ENCODE measurements around the gene RRAS.

Gene RRAS

DNA sequence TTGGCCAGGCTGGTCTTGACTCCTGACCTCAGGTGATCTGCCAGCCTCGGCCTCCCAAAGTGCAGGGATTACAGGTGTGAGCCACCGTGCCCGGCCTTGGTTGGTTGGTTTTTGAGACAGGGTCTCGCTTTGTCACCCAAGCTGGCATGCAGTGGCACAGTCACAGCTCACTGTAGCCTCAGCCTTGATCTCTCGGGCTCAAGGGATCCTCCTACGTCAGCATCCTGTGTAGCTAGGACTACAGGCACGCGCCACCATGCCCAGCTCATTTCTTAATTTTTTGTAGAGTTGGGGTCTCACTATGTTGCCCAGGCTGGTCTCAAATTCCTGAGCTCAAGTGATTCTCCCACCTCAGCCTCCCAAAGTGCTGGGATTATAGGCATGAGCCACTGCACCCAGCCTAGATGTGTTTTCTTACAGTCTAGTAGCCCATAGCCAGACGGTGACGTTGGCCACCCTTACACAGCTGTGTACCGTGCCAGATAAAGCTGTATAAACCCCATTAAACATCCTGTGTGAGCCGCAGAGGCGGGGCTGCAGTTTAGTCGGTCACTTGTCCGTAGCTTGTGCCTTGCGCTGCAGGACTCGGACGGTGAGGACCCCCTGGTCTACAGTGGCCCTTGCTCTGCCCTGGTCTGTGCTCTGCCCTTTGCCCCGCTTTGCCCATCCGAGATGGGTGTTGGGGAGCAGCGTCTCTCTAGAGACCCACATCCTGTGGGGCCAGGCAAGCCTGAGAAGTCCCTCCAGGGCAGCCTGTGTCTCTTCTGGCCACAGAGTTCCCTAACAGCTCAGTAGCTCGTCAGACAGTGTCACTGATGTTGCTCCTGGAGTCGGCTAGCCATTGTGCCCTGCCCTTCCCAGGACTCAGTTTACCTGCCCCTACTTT is 15.9 kb upstream of the RRAS start:
- Histone ChIP-seq H3K4me1 (ENCODE audit: low read length) (no peaks in the 10 kb centered on the region), H3K36me3 (replicated peaks; ENCODE audit: insufficient read depth, low read length) (no peaks in the 10 kb centered on the region; the same call in 1 of the 2 replicates), H3K9me2 (replicated peaks; ENCODE audit: insufficient read depth, low read length) (no peaks in the 10 kb centered on the region), H3K27me3 (replicated peaks; ENCODE audit: insufficient read depth, low read length) (no peaks in the 10 kb centered on the region), H3K27ac (ENCODE audit: low read length) (no peak overlapping the region), H3K9ac (ENCODE audit: low read length) (no peak overlapping the region), H3K9me3 (replicated peaks; ENCODE audit: insufficient read depth, low read length) (no peaks in the 10 kb centered on the region), H3F3A (ENCODE audit: insufficient read depth, low read length) (no peaks in the 10 kb centered on the region), H3K79me2 (ENCODE audit: low read length) (0 out of 2 replicates have a peak, but pooled peaks cover 3% of the 10 kb centered on the region), H2AFZ (ENCODE audit: low read length) (no peak overlapping the region), H3K4me2 (ENCODE audit: low read depth, low read length) (no peak overlapping the region), H4K20me1 (ENCODE audit: insufficient read depth, low read length) (no peaks in the 10 kb centered on the region), H3K4me3 (ENCODE audit: low read length) (no peak overlapping the region)
- TF ChIP-seq CTCF (IDR thresholded peaks at IDR 0.05; ENCODE audit: low read length) (no peak), EZH2 (optimal IDR thresholded peaks at IDR 0.05; ENCODE audit: low read depth, low read length) (no peak), EZH2phosphoT487 (IDR thresholded peaks at IDR 0.05; ENCODE audit: low read length) (no peak)
- DNase-seq = no peak

GRCh38 chr19:49654581-49654980 is 14.6 kb upstream of the RRAS start:
- Histone ChIP-seq H3K27me3 (replicated peaks; ENCODE audit: insufficient read depth, low read length) (no peaks in the 10 kb centered on the region), H3K27ac (ENCODE audit: low read length) (no peak overlapping the region), H3K79me2 (ENCODE audit: low read length) (peaks cover 14% of the 10 kb centered on the region), H3K9ac (ENCODE audit: low read length) (no peak overlapping the region), H3K36me3 (replicated peaks; ENCODE audit: insufficient read depth, low read length) (no peaks in the 10 kb centered on the region; the same call in 1 of the 2 replicates), H3K4me2 (ENCODE audit: low read depth, low read length) (no peak overlapping the region), H3K9me2 (replicated peaks; ENCODE audit: insufficient read depth, low read length) (no peaks in the 10 kb centered on the region), H3F3A (ENCODE audit: insufficient read depth, low read length) (no peaks in the 10 kb centered on the region), H2AFZ (ENCODE audit: low read length) (no peak overlapping the region), H3K4me3 (ENCODE audit: low read length) (no peak overlapping the region), H4K20me1 (ENCODE audit: insufficient read depth, low read length) (no peaks in the 10 kb centered on the region), H3K4me1 (ENCODE audit: low read length) (no peaks in the 10 kb centered on the region), H3K9me3 (replicated peaks; ENCODE audit: insufficient read depth, low read length) (no peaks in the 10 kb centered on the region)
- DNase-seq = no peak
- TF ChIP-seq EZH2phosphoT487 (IDR thresholded peaks at IDR 0.05; ENCODE audit: low read length) (no peak), CTCF (IDR thresholded peaks at IDR 0.05; ENCODE audit: low read length) (no peak), EZH2 (optimal IDR thresholded peaks at IDR 0.05; ENCODE audit: low read depth, low read length) (no peak)

- H3K9me2 ChIP-seq (replicated peaks; ENCODE audit: insufficient read depth, low read length) = no peaks in the 10 kb centered on the region
- H3K4me3 ChIP-seq (ENCODE audit: low read length) = no peak overlapping the region
- no peaks in the 10 kb centered on the region for H4K20me1 ChIP-seq (ENCODE audit: insufficient read depth, low read length)
- no peaks in the 10 kb centered on the region for H3K9me3 ChIP-seq (replicated peaks; ENCODE audit: insufficient read depth, low read length)
- TF ChIP-seq CTCF (IDR thresholded peaks at IDR 0.05; ENCODE audit: low read length) (no peak), EZH2 (optimal IDR thresholded peaks at IDR 0.05; ENCODE audit: low read depth, low read length) (no peak), EZH2phosphoT487 (IDR thresholded peaks at IDR 0.05; ENCODE audit: low read length) (no peak)
- no peak overlapping the region for H3K27ac ChIP-seq (ENCODE audit: low read length)
- no peak overlapping the region for H3K9ac ChIP-seq (ENCODE audit: low read length)
- H3F3A ChIP-seq (ENCODE audit: insufficient read depth, low read length) = no peaks in the 10 kb centered on the region
- H2AFZ ChIP-seq (ENCODE audit: low read length) = no peak overlapping the region
- no peaks in the 10 kb centered on the region; the same call in 1 of the 2 replicates for H3K36me3 ChIP-seq (replicated peaks; ENCODE audit: insufficient read depth, low read length)
- H3K79me2 ChIP-seq (ENCODE audit: low read length) = peaks cover 20% of the 10 kb centered on the region
- DNase-seq = no peak
- H3K27me3 ChIP-seq (replicated peaks; ENCODE audit: insufficient read depth, low read length) = no peaks in the 10 kb centered on the region
- no peak overlapping the region for H3K4me2 ChIP-seq (ENCODE audit: low read depth, low read length)
- H3K4me1 ChIP-seq (ENCODE audit: low read length) = no peaks in the 10 kb centered on the region
These were observed 13.5 kb upstream of the RRAS start for GRCh38 chr19:49653466-49653806.
